MM.1S (cell line): ENCODE results near the gene TENT5C.
A peak's percentile ranks its signal among the peaks of the same experiment; 100 is the strongest.
"Not testable (repeated sequence)": the region's sequence is repeated elsewhere in the genome, so short reads cannot be mapped to it uniquely, and the experiment has no call there.

Experiments used
- DNase-seq: peaks from one replicate; pipeline ENCODE4 v3.0.0-alpha.2; 2015
- H2AFZ ChIP-seq: fragments of 300-600 bp; sonication (generic); 2 replicates; pipeline ENCODE4 v1.6.0; 2016; ENCODE audit warnings: antibody characterized with exemption, low read length
- H3F3A ChIP-seq: fragments of 300-600 bp; sonication (generic); 2 replicates; pipeline ENCODE4 v1.6.1; 2016; ENCODE audit warnings: mild to moderate bottlenecking, antibody characterized with exemption, low read length, moderate library complexity, mixed read lengths; ENCODE audit not compliant: insufficient read depth
- H3K27ac ChIP-seq: fragments of 300-600 bp; sonication (generic); 2 replicates; pipeline ENCODE4 v1.5.1; 2016; ENCODE audit warnings: mild to moderate bottlenecking, low read length
- H3K27me3 ChIP-seq: fragments of 300-600 bp; sonication (generic); replicated peaks from 2 replicates; pipeline ENCODE4 v1.6.0; 2016; ENCODE audit warnings: low read length; ENCODE audit not compliant: insufficient read depth
- H3K36me3 ChIP-seq: fragments of 300-600 bp; sonication (generic); replicated peaks from 2 replicates; pipeline ENCODE4 v1.6.1; 2016; ENCODE audit warnings: mild to moderate bottlenecking, low read length, mixed read lengths; ENCODE audit not compliant: insufficient read depth
- H3K4me1 ChIP-seq: fragments of 300-600 bp; sonication (generic); 2 replicates; pipeline ENCODE4 v1.6.1; 2016; ENCODE audit warnings: low read length, mixed read lengths
- H3K4me2 ChIP-seq: fragments of 300-600 bp; sonication (generic); 2 replicates; pipeline ENCODE4 v1.6.0; 2016; ENCODE audit warnings: low read depth, low read length
- H3K4me3 ChIP-seq: fragments of 300-600 bp; sonication (generic); 2 replicates; pipeline ENCODE4 v1.5.1; 2016; ENCODE audit warnings: low read length, mixed read lengths
- H3K79me2 ChIP-seq: fragments of 300-600 bp; sonication (generic); 2 replicates; pipeline ENCODE4 v1.6.1; 2016; ENCODE audit warnings: mixed run types, low read length, mixed read lengths
- H3K9ac ChIP-seq: fragments of 300-600 bp; sonication (generic); 2 replicates; pipeline ENCODE4 v1.6.1; 2016; ENCODE audit warnings: low read length, mixed read lengths
- H3K9me2 ChIP-seq: fragments of 300-600 bp; sonication (generic); replicated peaks from 2 replicates; pipeline ENCODE4 v1.6.1; 2016; ENCODE audit warnings: mild to moderate bottlenecking, low read length, mixed read lengths; ENCODE audit not compliant: insufficient read depth
- H3K9me3 ChIP-seq: fragments of 300-600 bp; sonication (generic); replicated peaks from 2 replicates; pipeline ENCODE4 v1.6.1; 2016; ENCODE audit warnings: mild to moderate bottlenecking, low read length, mixed read lengths; ENCODE audit not compliant: insufficient read depth
- H4K20me1 ChIP-seq: fragments of 300-600 bp; sonication (generic); 2 replicates; pipeline ENCODE4 v1.6.1; 2016; ENCODE audit warnings: mild to moderate bottlenecking, low read length, moderate library complexity, mixed read lengths; ENCODE audit not compliant: insufficient read depth
- EZH2 ChIP-seq: fragments of 300-600 bp; sonication (generic); optimal IDR thresholded peaks from 2 replicates; pipeline ENCODE3; 2017; ENCODE audit warnings: low read depth, mild to moderate bottlenecking, antibody characterized with exemption, low read length, mixed read lengths
- EZH2phosphoT487 ChIP-seq: fragments of 300-600 bp; sonication (generic); IDR thresholded peaks from 2 replicates; pipeline ENCODE4 v1.6.1; 2018; ENCODE audit warnings: antibody characterized with exemption, low read length
- TF ChIP-seq, protein P1 (sequence below): fragments of 300-600 bp; sonication (generic); IDR thresholded peaks from 2 replicates; pipeline ENCODE4 v1.5.1; 2016; ENCODE audit warnings: antibody characterized with exemption, low read length, mixed read lengths

The TENT5C gene

DNA sequence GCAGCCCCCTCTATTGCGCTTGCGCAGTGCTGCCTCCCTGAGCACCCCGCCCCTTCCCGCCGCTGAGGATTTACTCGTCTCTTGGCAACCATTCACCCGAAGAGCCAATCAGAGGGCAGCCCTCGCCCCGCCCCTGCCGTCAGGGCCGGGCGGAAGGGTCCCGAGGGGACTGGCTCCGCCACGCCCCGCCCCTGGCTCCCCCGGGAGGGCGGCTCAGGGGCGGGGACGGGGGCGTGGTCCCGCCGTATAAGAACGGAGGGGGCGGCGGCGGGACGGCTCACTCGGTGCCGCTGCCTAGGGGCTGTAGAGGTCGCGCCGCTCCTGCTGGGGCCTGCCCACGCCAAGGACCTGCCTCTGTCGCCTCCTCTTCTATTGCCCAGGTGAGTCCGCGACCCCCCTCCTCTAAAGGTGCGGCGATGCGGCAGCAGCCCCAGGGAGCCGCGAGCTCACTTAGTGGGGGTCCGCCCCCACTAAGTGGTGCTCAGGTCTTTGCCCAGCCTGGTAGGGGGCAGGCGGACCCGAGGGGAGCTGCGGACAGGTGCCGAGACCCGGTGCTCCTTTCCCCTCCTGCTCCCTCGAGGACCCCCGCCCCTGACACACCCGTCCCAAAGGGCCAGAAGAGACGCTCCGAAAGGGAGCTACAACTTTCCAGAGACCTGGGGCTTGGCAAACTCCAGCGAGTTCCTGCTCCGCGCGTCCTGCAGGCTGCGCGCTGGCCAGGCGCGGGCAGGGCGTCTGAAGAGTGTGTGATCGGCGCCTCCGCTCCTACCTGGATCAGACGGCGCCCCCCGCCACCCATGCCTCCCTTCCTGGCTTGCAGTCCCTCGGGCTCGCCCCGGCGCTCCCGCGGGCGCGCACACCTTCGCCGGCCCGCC is at the start of gene TENT5C:
TENT5C (plus strand) TSS at position 275 of the 875 bp plus-strand sequence. CDS start 16,821 bp downstream, outside the sequence.
- Histone ChIP-seq H3K27ac (peak within 1 kb of the TSS; percentile 100), H3K9ac (peak within 1 kb of the TSS; percentile 100), H3K4me3 (peak within 1 kb of the TSS; percentile 94), H3F3A (peaks cover 51% of the 10 kb centered on the region), H3K79me2 (peaks cover 75% of the 10 kb centered on the region), H3K4me2 (peak within 1 kb of the TSS; percentile 96), H3K9me2 (no peaks in the 10 kb centered on the region), H3K27me3 (no peaks in the 10 kb centered on the region), H3K36me3 (peaks cover 18% of the 10 kb centered on the region), H3K9me3 (no peaks in the 10 kb centered on the region), H3K4me1 (peaks cover 6% of the 10 kb centered on the region; the same call in 1 of the 2 replicates), H2AFZ (peak within 1 kb of the TSS; percentile 27; the same call in 1 of the 2 replicates), H4K20me1 (no peaks in the 10 kb centered on the region; the same call in 1 of the 2 replicates)
- peak; percentile 93 for DNase-seq
- TF ChIP-seq EZH2 (no peak), EZH2phosphoT487 (no peak)
- TF ChIP-seq, protein P1, sequence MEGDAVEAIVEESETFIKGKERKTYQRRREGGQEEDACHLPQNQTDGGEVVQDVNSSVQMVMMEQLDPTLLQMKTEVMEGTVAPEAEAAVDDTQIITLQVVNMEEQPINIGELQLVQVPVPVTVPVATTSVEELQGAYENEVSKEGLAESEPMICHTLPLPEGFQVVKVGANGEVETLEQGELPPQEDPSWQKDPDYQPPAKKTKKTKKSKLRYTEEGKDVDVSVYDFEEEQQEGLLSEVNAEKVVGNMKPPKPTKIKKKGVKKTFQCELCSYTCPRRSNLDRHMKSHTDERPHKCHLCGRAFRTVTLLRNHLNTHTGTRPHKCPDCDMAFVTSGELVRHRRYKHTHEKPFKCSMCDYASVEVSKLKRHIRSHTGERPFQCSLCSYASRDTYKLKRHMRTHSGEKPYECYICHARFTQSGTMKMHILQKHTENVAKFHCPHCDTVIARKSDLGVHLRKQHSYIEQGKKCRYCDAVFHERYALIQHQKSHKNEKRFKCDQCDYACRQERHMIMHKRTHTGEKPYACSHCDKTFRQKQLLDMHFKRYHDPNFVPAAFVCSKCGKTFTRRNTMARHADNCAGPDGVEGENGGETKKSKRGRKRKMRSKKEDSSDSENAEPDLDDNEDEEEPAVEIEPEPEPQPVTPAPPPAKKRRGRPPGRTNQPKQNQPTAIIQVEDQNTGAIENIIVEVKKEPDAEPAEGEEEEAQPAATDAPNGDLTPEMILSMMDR, result no peak

DNA sequence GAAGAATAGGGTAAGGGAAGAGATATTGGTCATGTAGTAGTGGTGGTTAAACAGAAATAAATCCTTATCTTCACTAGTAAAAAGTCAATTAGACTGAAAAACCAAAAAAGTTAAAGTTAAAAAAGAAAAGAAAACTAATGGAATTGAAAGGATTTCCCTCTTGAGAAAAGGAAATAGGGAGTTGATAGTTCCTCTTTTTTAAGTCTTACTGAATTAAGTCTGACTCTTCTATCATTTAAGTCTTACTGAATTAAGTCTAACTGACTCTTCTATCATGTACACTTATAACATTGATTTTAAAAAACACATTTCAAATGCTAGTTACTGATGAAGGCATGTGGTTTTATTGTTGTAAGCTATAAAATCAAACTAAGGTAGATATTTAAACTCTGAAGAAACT is 49.5 kb upstream of the TENT5C start:
- H3K9me2 ChIP-seq, result no peaks in the 10 kb centered on the region
- no peak for TF ChIP-seq EZH2
- TF ChIP-seq, protein P1, result no peak
- TF ChIP-seq EZH2phosphoT487, result no peak
- H3K4me1 ChIP-seq, result no peaks in the 10 kb centered on the region
- no peaks in the 10 kb centered on the region for H3F3A ChIP-seq
- no peak for DNase-seq
- H3K9me3 ChIP-seq, result no peaks in the 10 kb centered on the region
- no peaks in the 10 kb centered on the region for H4K20me1 ChIP-seq
- H3K36me3 ChIP-seq, result no peaks in the 10 kb centered on the region
- no peaks in the 10 kb centered on the region for H3K27me3 ChIP-seq
- no peak overlapping the region for H3K4me3 ChIP-seq
- no peak overlapping the region for H3K9ac ChIP-seq
- no peak overlapping the region for H3K4me2 ChIP-seq
- no peaks in the 10 kb centered on the region for H3K79me2 ChIP-seq
- H2AFZ ChIP-seq, result no peak overlapping the region
- no peak overlapping the region for H3K27ac ChIP-seq

DNA sequence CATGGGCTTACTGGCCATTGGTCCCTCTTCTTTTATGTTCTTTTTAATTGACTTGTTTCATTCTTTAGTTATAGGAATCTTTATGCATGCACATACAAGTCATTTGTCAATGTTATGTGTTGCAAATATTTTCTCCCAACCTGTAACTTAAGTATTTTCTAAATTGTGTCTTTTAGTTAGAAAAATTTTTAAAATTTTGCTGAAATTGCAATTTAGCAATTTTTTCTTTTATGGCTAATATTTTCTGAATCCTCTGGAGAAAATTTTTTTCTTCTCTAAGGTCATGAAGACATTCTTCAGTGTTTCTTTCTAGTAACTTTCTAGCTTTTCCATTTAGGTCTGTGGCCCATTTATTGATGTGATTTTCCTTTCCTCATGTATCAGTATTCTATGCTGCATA is 48.9 kb upstream of the TENT5C start:
- Histone ChIP-seq H3K9me3 (no peaks in the 10 kb centered on the region), H3F3A (no peaks in the 10 kb centered on the region), H3K9ac (no peak overlapping the region), H3K4me3 (no peak overlapping the region), H2AFZ (no peak overlapping the region), H4K20me1 (no peaks in the 10 kb centered on the region), H3K4me1 (no peaks in the 10 kb centered on the region), H3K9me2 (no peaks in the 10 kb centered on the region), H3K79me2 (no peaks in the 10 kb centered on the region), H3K36me3 (no peaks in the 10 kb centered on the region), H3K4me2 (no peak overlapping the region), H3K27ac (no peak overlapping the region), H3K27me3 (no peaks in the 10 kb centered on the region)
- no peak for TF ChIP-seq EZH2phosphoT487
- TF ChIP-seq, protein P1, result no peak
- TF ChIP-seq EZH2, result no peak
- DNase-seq, result no peak

DNA sequence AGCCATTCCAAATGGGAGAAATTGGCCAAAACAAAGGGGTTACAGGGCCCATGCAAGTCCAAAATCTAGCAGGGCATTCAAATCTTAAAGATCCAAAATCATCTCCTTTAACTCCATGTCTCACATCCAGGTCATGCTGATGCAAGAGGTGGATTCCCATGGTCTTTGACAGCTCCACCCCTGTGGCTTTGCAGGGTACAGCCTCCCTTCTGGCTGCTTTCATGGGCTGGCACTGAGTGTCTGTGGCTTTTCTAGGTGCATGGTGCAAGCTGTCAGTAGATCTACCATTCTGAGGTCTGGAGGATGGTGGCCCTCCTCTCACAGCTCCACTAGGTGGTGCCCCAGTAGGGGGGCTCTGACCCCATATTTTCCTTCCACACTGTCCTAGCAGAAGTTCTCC is 47.4 kb upstream of the TENT5C start:
- not testable (repeated sequence) for DNase-seq, H3K79me2 ChIP-seq, H3K36me3 ChIP-seq, H3K4me3 ChIP-seq, H3K4me2 ChIP-seq, H2AFZ ChIP-seq, H3K9ac ChIP-seq, H3F3A ChIP-seq, H3K27me3 ChIP-seq, H3K4me1 ChIP-seq, H3K27ac ChIP-seq, H3K9me3 ChIP-seq, H3K9me2 ChIP-seq, H4K20me1 ChIP-seq
